Muscle of back (tissue), 11 donors: ENCODE measurements around the gene SLC7A5. TPM values are rescaled to one million over a fixed set of nuclear protein-coding genes. Genes with fewer than 3 reads are reported as not detected.
"Not testable (repeated sequence)": the region's sequence is repeated elsewhere in the genome, so short reads cannot be mapped to it uniquely, and the experiment has no call there.

Experiments
- DNase-seq, 3 donors: peaks; one replicate each; pipeline versions ENCODE4 v3.0.0 to v3.0.0-alpha.2; 2013
- polyA plus RNA-seq, 10 donors: library from polyadenylated mRNA; unstranded; fragments of 120-200 nt; gene quantifications; one replicate each; pipeline ENCODE4 v1.2.1, GENCODE V29; 2013; ENCODE audit not compliant: insufficient read length in 10 of 10

The SLC7A5 gene
- polyA plus RNA-seq, 10 donors: 7.6 to 11.2 (median 9.2) TPM

DNA sequence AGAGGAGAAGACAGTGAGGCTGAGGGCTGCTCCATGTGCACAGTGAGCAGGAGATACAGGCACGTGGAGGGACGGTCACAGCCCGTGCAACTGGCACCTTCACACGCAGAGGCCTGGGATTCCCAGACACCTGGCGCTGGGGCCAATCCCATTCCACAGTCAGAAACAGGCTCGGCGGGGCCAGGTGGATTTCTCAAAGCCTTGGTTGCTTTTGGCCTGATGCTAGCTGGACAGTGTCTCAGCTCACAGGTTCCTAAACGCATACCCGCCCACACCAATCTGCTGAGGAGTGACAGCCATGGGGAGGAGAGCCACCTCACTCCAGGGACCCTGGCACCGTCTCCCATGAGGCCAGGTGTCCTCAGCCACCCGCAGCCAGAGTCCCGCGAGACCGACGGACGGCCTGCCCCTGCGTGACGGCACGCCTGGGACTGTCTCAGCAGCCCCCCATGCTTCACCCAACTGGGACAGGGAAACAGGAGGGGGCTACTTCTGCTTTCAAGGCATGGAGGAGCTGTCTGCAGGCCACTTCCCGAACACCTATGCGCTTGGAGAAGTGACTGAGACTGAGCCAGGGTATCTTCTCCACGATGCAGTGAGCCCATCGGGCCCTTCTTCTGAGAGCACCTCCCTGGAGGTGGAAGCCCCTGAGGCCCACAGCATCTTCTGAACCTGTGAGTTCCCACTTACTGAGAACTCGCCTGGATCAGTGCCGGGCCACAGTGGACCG lies 6.5 kb downstream of the SLC7A5 start:
- DNase-seq: not testable (repeated sequence)

- not testable (repeated sequence) for DNase-seq
These were observed 7.8 kb downstream of the SLC7A5 start for GRCh38 chr16:87861300-87862099.

DNA sequence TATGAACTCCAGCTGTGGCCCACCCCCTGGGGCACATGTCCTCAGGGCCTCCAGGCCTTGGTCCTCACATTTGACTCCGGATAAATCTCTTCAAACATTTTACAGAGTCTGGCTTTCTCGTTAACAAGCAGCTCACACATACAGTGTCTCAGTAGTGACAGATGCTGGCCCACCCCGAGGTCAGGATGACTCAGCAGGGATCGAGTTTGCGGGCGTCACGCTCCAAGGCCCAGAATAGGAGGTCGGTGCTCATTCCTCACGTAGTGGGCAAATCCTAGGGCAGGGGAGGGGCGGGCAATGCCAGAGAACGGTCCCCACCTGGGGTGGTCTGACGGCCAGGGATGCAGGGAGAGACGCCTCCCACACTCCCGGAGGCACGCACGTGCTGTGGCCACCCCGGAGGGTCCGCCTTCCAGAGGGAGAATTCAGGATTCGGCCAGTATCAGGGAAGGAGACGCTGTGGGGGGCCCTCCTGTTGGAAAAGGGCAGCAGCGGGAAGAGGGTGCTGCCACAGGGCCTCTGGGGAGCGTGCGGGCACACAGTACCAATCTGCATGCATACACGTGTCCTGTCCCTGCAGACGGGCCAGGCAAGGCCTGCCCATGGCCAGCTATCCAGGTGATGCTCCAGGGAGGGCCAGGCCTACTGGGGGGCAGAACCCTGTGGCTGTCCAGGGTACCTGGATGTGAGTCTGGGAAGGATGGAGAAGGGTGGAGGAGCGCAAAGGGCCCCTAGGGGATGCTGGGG lies 8.6 kb downstream of the SLC7A5 start:
- peak in 2 of 3 donors; percentile 37 to 59 for DNase-seq

- not testable (repeated sequence) for DNase-seq
These were observed 10.9 kb downstream of the SLC7A5 start for GRCh38 chr16:87858151-87858993.

DNA sequence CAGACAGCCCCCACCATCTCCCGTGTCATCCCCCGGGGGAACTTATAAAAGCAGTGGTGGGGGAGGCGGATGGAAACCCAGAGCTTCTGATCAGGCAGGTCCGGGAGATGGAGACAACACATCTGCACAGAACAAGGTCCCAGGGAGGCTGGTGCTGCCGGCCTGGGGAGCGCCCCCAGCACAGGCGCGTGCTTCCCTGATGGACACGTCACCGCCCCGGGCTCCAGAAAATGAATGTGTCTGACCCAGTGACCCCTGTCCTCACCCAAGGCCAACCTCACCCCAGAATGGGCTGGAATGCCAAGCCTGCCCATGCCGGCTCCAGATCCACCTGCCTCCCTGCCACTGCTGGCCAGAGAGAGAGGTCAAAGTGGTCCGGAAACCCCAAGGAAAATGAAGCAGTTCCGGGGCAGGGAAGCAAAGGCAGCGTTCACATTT lies 12.5 kb downstream of the SLC7A5 start:
- DNase-seq: no peak

DNA sequence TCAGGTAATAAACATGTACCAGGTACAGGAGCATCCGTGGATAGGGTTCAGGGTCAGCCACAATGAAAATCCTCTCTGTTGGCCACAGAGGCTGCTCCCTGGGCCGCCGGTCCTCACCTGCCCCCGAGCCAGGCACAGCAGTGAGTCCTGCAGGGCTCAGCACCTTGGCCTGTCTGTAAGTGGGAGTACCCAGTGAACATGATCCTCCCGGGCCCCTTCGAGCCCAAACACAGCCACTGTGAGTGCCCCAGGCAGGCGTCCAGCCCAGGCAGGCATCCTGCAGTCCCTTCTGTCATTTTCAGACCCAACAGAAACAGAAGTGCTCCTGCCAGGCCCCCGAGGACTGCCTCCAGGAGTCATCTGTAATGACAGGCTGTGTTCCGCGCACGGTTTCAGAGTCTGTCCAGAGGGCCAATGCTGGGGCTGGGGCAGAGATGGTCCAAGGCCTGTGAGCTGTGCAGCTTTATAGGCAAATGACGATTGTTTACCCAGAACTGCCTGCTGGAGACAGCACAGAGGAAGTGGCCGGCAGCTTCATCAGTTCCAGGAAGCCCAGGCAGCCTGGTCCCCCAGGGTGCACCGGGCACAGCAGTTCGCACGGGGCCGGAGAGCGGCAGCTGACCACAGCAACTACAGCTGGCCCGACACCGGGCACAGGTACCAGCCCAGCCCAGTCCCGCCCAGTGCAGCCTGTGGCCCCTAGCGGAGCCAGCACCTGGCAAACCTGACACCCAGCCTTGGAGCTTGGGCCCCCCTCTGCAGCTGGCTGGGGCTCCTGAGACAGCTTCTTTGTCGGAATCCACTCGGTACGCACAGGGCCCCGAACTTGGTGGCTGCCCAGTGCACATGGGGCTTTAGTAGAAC lies 13.2 kb downstream of the SLC7A5 start:
- no peak for DNase-seq

- DNase-seq: no peak
These were observed 14.2 kb downstream of the SLC7A5 start for GRCh38 chr16:87854907-87855683.

GRCh38 chr16:87854053-87854906 lies 15.0 kb downstream of the SLC7A5 start:
- DNase-seq: no peak

DNA sequence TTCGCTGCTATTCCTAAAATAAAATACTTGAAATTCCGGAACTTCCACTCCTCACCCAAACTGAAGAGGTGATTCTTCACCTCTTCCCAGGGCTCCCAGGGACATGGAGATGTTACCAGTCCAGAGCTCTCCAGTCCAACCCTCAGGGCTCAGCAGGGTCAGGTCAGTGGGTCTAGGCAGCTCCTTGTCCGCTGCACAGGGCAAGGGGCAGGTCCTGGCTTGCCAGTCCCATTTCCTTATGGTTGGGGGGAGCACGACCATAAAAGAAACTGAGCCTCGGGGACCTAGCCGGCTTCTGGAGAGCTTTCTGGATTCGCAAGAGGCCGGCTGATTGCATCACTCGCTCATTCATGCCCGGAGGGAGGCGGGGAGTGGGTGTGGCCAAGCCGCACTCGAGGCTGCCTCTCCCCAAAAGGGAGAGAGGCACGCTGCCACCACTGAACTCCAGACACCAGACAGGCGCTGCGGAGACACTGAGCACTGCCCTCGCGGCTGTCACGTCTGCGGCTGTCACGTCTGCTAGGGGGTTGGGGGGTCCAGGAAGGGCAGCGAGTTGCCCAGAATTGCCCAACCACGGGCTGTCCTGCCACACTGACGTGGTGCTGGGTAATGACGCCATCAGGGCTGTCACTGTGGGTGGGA lies 15.8 kb downstream of the SLC7A5 start:
- peak; percentile 91 to 92 (median 92) for DNase-seq

- no peak for DNase-seq
These were observed 17.7 kb downstream of the SLC7A5 start for GRCh38 chr16:87851601-87852000.

DNA sequence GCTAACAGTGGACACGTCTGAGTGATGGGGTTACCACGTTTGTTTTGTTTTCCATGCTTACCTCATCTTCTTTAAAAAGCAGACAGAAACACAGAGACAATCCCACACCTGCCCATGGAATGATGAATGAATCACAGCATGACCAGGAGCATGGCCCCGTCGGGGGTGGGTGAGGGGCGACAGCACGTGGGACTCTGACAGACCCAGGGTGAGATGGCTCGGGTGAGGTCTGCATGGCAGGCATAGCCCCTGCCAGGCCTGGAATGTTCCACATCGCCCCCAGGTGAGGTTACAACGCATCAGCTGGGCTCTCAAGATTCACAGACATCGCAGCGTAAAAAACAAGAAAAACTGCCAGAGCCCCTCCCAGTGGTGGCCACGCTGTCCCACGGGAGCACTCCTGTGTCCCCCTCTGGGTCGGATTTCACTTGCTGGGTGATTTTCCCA lies 18.1 kb downstream of the SLC7A5 start:
- DNase-seq: no peak

DNA sequence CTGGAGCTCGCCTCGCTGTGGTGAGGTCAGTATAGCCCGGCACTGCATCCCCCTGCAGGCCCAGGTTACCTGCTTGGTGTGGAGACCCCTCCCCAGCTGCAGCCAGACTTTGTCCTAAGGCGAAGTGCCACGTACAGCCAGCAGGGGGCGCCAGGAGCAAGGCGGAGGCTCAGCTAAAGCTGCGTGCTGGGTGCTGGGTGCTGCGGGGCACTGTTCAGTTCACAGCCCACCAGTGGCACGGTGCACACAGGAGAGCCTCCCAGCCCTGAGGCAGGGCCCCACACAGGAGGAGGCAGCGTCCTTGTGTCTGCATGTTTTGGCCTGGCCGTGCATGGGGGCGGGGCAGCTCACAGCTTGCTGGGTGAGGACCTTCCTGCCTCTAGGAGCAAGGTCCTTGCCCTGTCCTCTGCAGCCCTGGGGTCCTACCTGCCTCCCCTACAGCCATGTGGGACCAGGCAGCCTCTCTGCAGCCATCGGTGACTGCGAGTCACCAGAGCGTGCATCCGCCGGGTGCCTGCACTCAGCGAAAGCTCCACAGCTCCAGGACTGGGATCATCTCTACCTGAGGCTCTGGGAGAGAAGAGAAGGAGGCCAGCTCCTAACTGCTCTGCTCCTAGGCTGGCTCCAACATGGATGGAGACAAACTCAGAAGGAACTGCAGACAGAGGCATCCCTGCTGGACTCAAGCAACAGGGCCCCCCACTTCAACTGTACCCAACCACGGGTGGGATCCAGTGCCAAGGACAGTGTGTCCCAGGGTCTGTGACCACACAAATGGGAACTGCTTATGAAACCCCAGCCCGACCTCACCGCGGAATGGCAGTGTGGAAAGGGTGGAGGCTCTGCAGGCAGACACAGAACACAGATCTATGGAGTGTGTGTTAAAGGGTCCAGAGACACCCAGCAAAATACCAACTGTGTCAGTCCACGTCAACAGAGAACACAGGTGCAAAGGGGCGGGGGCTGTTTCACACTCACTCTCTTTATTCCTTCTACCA lies 19.0 kb downstream of the SLC7A5 start:
- peak in 2 of 3 donors; percentile 48 to 72 for DNase-seq

DNA sequence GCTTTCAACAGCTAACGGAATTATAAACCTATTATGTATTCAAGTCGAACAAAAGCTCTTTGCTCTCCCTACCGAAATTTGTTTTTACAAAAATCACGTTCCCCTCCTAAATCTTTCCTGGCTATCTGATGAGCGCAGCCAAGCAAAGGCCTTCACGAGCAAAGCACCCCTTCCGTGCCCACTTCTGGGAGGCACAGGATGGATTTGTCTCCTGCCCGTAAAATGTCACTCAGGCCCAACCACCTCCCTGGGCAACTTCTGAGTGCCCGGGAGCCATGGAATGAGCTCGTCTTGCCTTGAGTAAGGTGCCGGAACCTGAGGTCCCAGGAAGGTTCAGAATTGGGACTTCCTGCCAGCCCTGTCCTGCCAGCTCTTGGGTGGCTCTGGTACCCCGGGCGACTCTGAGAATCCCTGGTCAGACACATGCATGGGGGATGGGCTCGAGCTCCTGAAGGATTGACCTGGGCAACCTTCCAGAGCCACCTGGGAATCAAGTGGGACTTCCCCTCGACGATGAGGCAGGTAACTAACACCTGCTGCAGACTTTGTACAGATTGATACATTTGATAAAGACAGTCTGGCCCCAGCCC lies 19.8 kb downstream of the SLC7A5 start:
- no peak for DNase-seq

DNA sequence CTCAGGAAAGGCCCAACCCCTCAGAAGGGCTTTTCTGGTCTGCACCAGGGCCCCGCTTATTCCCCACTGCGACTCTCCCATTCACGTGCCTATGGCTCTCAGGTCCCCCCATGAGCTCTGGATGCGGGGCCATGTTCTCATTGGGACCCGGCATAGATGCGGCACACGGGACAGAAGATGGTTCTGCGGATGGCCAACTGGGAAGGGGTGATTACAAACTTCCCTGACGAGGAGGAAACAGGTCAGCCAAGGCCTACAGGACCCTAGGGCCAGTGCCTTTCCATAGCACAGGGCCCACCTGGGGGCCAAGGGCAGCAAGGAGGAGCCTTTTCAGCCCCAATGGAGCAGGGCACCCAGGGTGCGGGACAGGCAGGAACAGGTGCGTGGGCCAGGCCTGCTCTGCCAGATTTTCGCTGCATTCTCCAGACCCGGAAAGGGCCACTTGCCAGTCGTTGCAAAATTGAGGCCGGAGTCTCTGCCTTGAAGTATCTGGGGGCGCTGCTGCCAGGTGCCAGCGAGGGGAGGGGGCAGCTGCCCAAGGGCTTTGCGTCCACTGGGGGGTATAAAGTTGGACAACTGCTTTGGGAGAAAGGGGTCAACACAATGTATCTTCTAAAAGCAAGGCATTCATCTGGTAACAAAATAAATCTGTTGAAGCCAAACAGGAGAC lies 20.5 kb downstream of the SLC7A5 start:
- DNase-seq: no peak
